Liver (tissue), 3 donors: ENCODE results near the gene ALG12.

Experiments
- ATF3 ChIP-seq: IDR thresholded peaks from 2 replicates; pipeline ENCODE4 v1.6.1; 2016; ENCODE audit warnings: antibody characterized with exemption
- CTCF ChIP-seq: fragments of 150-350 bp; IDR thresholded peaks from 2 replicates; pipeline ENCODE4 v1.5.1; 2017; ENCODE audit warnings: improper control_type of control experiment, low read depth, low read length; ENCODE audit not compliant: missing input control
- EGR1 ChIP-seq, 2 donors: IDR thresholded peaks; 2 replicates each; pipeline ENCODE4 v1.6.1; 2016 to 2018; ENCODE audit warnings: antibody characterized with exemption in 2 of 2, low read depth in 2 of 2
- GABPA ChIP-seq, 2 donors: IDR thresholded peaks in 1 of 2; conservative IDR thresholded peaks in 1 of 2; 2 replicates each; pipeline ENCODE4 v1.6.1; 2016; ENCODE audit warnings: antibody characterized with exemption in 2 of 2, mild to moderate bottlenecking in 1 of 2, moderate library complexity in 1 of 2
- JUND ChIP-seq, 2 donors: IDR thresholded peaks; 2 replicates each; pipeline ENCODE4 v1.6.1; 2016; ENCODE audit warnings: antibody characterized with exemption in 2 of 2
- MAX ChIP-seq: IDR thresholded peaks from 2 replicates; pipeline ENCODE4 v1.6.1; 2016; ENCODE audit warnings: antibody characterized with exemption
- RAD21 ChIP-seq, 2 donors: IDR thresholded peaks; 2 replicates each; pipeline ENCODE4 v1.6.1; 2016; ENCODE audit warnings: antibody characterized with exemption in 2 of 2, mild to moderate bottlenecking in 2 of 2
- REST ChIP-seq: IDR thresholded peaks from 2 replicates; pipeline ENCODE4 v1.6.1; 2016; ENCODE audit warnings: antibody characterized with exemption, mild to moderate bottlenecking
- RXRA ChIP-seq, 2 donors: IDR thresholded peaks; 2 replicates each; pipeline ENCODE4 v1.6.1; 2017 to 2018; ENCODE audit warnings: antibody characterized with exemption in 2 of 2, mild to moderate bottlenecking in 1 of 2
- SP1 ChIP-seq: IDR thresholded peaks from 2 replicates; pipeline ENCODE4 v1.6.1; 2018; ENCODE audit warnings: antibody characterized with exemption, mild to moderate bottlenecking
- TAF1 ChIP-seq: conservative IDR thresholded peaks from 2 replicates; pipeline ENCODE4 v1.6.1; 2016; ENCODE audit warnings: antibody characterized with exemption, mild to moderate bottlenecking
- donor health status: healthy.
- donor health status: healthy.

- TF ChIP-seq CTCF, result no peak
- no peak for TF ChIP-seq SP1
- TF ChIP-seq JUND (IDR thresholded peaks at IDR 0.05), result no peak
- TF ChIP-seq EGR1 (IDR thresholded peaks at IDR 0.05; ENCODE audit: low read depth in 2 of 2), result no peak
- no peak for TF ChIP-seq GABPA (IDR thresholded peaks at IDR 0.05 in 1 of 2, conservative IDR thresholded peaks at IDR 0.05 in 1 of 2)
- no peak for TF ChIP-seq REST
- TF ChIP-seq RAD21 (IDR thresholded peaks at IDR 0.05), result no peak
- TF ChIP-seq TAF1, result no peak
- no peak for TF ChIP-seq MAX
- TF ChIP-seq ATF3, result no peak
- no peak for TF ChIP-seq RXRA (IDR thresholded peaks at IDR 0.05)
Measured at GRCh38 chr22:49938565-49939136, 20.4 kb upstream of the ALG12 start.
